OCI-LY3 (cell line): ENCODE data around the gene SLC8A2.

Experiments used
- H2AFZ ChIP-seq: fragments of 200-600, 300-600 bp; shearing (Covaris generic); 2 replicates; pipeline ENCODE4 v1.6.0; 2014; ENCODE audit warnings: antibody characterized with exemption, low read depth, low read length
- H3K27ac ChIP-seq: fragments of 200-600, 300-600 bp; sonication (generic); 2 replicates; pipeline ENCODE4 v1.5.1; 2014; ENCODE audit warnings: mild to moderate bottlenecking, low read length, moderate library complexity, mixed read lengths
- H3K27me3 ChIP-seq: fragments of 200-600, 300-600 bp; sonication (generic); 2 replicates; pipeline ENCODE4 v1.6.1; 2014; ENCODE audit warnings: low read depth, low read length, mixed read lengths
- H3K36me3 ChIP-seq: fragments of 200-600, 300-600 bp; sonication (generic); replicated peaks from 2 replicates; pipeline ENCODE3; 2014; ENCODE audit warnings: low read depth, low read length, mixed read lengths
- H3K4me1 ChIP-seq: fragments of 300-600, 200-600 bp; sonication (generic); 2 replicates; pipeline ENCODE4 v1.6.1; 2014; ENCODE audit warnings: low read length, mixed read lengths
- H3K4me2 ChIP-seq: fragments of 200-600, 300-600 bp; sonication (generic); 2 replicates; pipeline ENCODE4 v1.6.1; 2014; ENCODE audit warnings: low read length, mixed read lengths
- H3K4me3 ChIP-seq: fragments of 300-600, 200-600 bp; sonication (generic); 2 replicates; pipeline ENCODE4 v1.5.1; 2014; ENCODE audit warnings: antibody characterized with exemption, mild to moderate bottlenecking, low read length, moderate library complexity
- H3K79me2 ChIP-seq: fragments of 300-600, 200-600 bp; shearing (Covaris generic); 2 replicates; pipeline ENCODE4 v1.6.1; 2014; ENCODE audit warnings: mild to moderate bottlenecking, low read length, mixed read lengths
- H3K9ac ChIP-seq: fragments of 300-600, 200-600 bp; shearing (Covaris generic); 2 replicates; pipeline ENCODE4 v1.6.0; 2014; ENCODE audit warnings: mild to moderate bottlenecking, low read length, moderate library complexity
- H3K9me3 ChIP-seq: fragments of 200-600, 300-600 bp; shearing (Covaris generic); 2 replicates; pipeline ENCODE4 v1.6.1; 2014; ENCODE audit warnings: low read length, mixed read lengths; ENCODE audit not compliant: insufficient read depth
- H4K20me1 ChIP-seq: fragments of 200-600, 300-600 bp; sonication (generic); 2 replicates; pipeline ENCODE4 v1.6.1; 2016; ENCODE audit warnings: low read length, mixed read lengths; ENCODE audit not compliant: insufficient read depth
- EZH2phosphoT487 ChIP-seq: fragments of 200-600 bp; shearing (Covaris generic); IDR thresholded peaks from 2 replicates; pipeline ENCODE4 v1.6.1; 2018; ENCODE audit warnings: antibody characterized with exemption, mixed run types, low read depth
- TF ChIP-seq, protein P1 (sequence below): fragments of 200-600, 300-600 bp; sonication (generic); IDR thresholded peaks from 2 replicates; pipeline ENCODE4 v1.5.1; 2014; ENCODE audit warnings: antibody characterized with exemption, low read length, low read depth

Gene SLC8A2

DNA sequence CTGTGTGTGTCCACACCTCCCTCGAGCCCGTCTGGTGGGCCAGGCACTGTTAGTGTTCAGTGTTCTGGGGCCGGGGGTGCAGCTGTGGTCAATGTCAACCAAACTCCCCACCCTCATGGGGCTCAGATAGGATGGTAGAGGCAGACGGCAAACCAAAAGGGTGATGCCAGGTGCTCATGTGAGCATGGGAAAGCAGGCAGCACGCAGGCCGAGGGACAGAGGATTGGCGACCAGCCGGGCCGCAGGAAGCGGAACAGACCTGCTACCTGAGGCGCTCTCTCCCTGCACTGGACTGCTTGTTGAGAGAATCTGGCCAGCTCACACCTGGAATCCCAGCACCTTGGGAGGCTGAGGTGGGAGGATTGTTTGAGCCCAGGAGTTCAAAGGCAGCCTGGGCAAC is 93.4 kb downstream of the SLC8A2 start:
- Histone ChIP-seq H3K79me2 (no peaks in the 10 kb centered on the region), H3K4me1 (no peaks in the 10 kb centered on the region), H3K36me3 (peaks cover 60% of the 10 kb centered on the region), H3K9ac (no peak overlapping the region), H3K9me3 (no peaks in the 10 kb centered on the region), H3K4me2 (no peak overlapping the region), H4K20me1 (no peaks in the 10 kb centered on the region), H3K4me3 (no peak overlapping the region), H3K27me3 (no peaks in the 10 kb centered on the region), H3K27ac (no peak overlapping the region), H2AFZ (no peak overlapping the region)
- TF ChIP-seq EZH2phosphoT487, result no peak
- TF ChIP-seq, protein P1, sequence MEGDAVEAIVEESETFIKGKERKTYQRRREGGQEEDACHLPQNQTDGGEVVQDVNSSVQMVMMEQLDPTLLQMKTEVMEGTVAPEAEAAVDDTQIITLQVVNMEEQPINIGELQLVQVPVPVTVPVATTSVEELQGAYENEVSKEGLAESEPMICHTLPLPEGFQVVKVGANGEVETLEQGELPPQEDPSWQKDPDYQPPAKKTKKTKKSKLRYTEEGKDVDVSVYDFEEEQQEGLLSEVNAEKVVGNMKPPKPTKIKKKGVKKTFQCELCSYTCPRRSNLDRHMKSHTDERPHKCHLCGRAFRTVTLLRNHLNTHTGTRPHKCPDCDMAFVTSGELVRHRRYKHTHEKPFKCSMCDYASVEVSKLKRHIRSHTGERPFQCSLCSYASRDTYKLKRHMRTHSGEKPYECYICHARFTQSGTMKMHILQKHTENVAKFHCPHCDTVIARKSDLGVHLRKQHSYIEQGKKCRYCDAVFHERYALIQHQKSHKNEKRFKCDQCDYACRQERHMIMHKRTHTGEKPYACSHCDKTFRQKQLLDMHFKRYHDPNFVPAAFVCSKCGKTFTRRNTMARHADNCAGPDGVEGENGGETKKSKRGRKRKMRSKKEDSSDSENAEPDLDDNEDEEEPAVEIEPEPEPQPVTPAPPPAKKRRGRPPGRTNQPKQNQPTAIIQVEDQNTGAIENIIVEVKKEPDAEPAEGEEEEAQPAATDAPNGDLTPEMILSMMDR, result no peak
